HEK293 (cell line): ENCODE measurements around the gene PRKCG.

Source experiments
- PRDM4 ChIP-seq: fragments of 450-650 bp; formaldehyde crosslinking; IDR thresholded peaks from 2 replicates; pipeline ENCODE4 v1.5.1; 2017; ENCODE audit warnings: missing biosample characterization, missing genetic modification characterization
- SP2 ChIP-seq: fragments of 450-650 bp; formaldehyde crosslinking; IDR thresholded peaks from 2 replicates; pipeline ENCODE4 v1.5.1; 2016; ENCODE audit warnings: missing biosample characterization, missing genetic modification characterization
- ZEB2 ChIP-seq: fragments of 450-650 bp; formaldehyde crosslinking; IDR thresholded peaks from 2 replicates; pipeline ENCODE4 v1.5.1; 2016; ENCODE audit warnings: missing biosample characterization, missing genetic modification characterization
- ZFP3 ChIP-seq: fragments of 450-650 bp; formaldehyde crosslinking; IDR thresholded peaks from 2 replicates; pipeline ENCODE4 v1.5.1; 2016; ENCODE audit warnings: low read depth, missing biosample characterization, missing genetic modification characterization
- ZNF302 ChIP-seq: fragments of 450-650 bp; formaldehyde crosslinking; IDR thresholded peaks from 2 replicates; pipeline ENCODE4 v1.5.1; 2016; ENCODE audit warnings: missing biosample characterization, missing genetic modification characterization, low read depth
- ZNF311 ChIP-seq: fragments of 450-650 bp; formaldehyde crosslinking; IDR thresholded peaks from 2 replicates; pipeline ENCODE4 v1.5.1; 2017; ENCODE audit warnings: missing biosample characterization, missing genetic modification characterization, borderline replicate concordance
- ZNF585B ChIP-seq: fragments of 450-650 bp; formaldehyde crosslinking; IDR thresholded peaks from 2 replicates; pipeline ENCODE4 v1.5.1; 2016; ENCODE audit warnings: missing biosample characterization, missing genetic modification characterization
- ZNF654 ChIP-seq: fragments of 450-650 bp; formaldehyde crosslinking; IDR thresholded peaks from 2 replicates; pipeline ENCODE4 v1.5.1; 2016; ENCODE audit warnings: low read depth, missing biosample characterization, missing genetic modification characterization
- TF ChIP-seq, protein P1 (sequence below): fragments of 450-650 bp; formaldehyde crosslinking; IDR thresholded peaks from 2 replicates; pipeline ENCODE4 v1.5.1; 2016; ENCODE audit warnings: missing biosample characterization, missing genetic modification characterization
- TF ChIP-seq, protein P2 (sequence below): fragments of 450-650 bp; formaldehyde crosslinking; IDR thresholded peaks from 2 replicates; pipeline ENCODE4 v1.5.1; 2016; ENCODE audit warnings: missing biosample characterization, missing genetic modification characterization
- TF ChIP-seq, protein P3 (sequence below): fragments of 450-650 bp; formaldehyde crosslinking; IDR thresholded peaks from 2 replicates; pipeline ENCODE4 v1.5.1; 2016; ENCODE audit warnings: missing biosample characterization, missing genetic modification characterization
- TF ChIP-seq, protein P4 (sequence below): fragments of 450-650 bp; formaldehyde crosslinking; IDR thresholded peaks from 2 replicates; pipeline ENCODE4 v1.5.1; 2016; ENCODE audit warnings: missing biosample characterization, missing genetic modification characterization
- TF ChIP-seq, protein P5 (sequence below): fragments of 450-650 bp; formaldehyde crosslinking; IDR thresholded peaks from 2 replicates; pipeline ENCODE4 v1.5.1; 2016; ENCODE audit warnings: missing biosample characterization, missing genetic modification characterization

DNA sequence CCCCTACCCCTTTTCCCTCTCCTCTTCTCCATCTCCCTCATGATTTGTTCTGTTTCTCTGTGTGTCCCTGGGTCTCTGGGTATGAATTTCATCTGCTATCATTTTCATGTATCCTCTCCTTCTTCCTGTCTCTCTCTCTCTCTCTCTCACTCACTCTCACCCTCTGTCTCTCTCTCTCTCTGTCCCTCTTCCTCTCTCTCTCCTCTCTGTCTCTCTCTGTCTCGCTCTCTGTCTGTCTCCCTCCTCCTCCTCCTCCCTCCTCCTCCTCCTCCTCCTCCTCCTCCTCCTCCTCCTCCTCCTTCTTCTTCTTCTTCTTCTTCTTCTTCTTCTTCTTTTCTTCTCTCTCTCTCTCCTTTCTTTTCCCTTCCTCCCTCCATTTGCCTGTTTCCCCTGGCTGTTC lies 23.8 kb downstream of the PRKCG start:
- TF ChIP-seq PRDM4 (tag by site-specific recombination) (no peak), ZNF654 (tag by site-specific recombination) (no peak), ZFP3 (tag by site-specific recombination) (no peak), SP2 (tag by site-specific recombination) (no peak), ZNF311 (tag by site-specific recombination) (no peak), ZNF585B (no peak), ZNF302 (tag by site-specific recombination) (no peak), ZEB2 (no peak)
- TF ChIP-seq, protein P1, sequence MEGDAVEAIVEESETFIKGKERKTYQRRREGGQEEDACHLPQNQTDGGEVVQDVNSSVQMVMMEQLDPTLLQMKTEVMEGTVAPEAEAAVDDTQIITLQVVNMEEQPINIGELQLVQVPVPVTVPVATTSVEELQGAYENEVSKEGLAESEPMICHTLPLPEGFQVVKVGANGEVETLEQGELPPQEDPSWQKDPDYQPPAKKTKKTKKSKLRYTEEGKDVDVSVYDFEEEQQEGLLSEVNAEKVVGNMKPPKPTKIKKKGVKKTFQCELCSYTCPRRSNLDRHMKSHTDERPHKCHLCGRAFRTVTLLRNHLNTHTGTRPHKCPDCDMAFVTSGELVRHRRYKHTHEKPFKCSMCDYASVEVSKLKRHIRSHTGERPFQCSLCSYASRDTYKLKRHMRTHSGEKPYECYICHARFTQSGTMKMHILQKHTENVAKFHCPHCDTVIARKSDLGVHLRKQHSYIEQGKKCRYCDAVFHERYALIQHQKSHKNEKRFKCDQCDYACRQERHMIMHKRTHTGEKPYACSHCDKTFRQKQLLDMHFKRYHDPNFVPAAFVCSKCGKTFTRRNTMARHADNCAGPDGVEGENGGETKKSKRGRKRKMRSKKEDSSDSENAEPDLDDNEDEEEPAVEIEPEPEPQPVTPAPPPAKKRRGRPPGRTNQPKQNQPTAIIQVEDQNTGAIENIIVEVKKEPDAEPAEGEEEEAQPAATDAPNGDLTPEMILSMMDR (tag by site-specific recombination) = no peak
- TF ChIP-seq, protein P2, sequence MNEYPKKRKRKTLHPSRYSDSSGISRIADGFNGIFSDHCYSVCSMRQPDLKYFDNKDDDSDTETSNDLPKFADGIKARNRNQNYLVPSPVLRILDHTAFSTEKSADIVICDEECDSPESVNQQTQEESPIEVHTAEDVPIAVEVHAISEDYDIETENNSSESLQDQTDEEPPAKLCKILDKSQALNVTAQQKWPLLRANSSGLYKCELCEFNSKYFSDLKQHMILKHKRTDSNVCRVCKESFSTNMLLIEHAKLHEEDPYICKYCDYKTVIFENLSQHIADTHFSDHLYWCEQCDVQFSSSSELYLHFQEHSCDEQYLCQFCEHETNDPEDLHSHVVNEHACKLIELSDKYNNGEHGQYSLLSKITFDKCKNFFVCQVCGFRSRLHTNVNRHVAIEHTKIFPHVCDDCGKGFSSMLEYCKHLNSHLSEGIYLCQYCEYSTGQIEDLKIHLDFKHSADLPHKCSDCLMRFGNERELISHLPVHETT (tag by site-specific recombination) = no peak
- TF ChIP-seq, protein P3, sequence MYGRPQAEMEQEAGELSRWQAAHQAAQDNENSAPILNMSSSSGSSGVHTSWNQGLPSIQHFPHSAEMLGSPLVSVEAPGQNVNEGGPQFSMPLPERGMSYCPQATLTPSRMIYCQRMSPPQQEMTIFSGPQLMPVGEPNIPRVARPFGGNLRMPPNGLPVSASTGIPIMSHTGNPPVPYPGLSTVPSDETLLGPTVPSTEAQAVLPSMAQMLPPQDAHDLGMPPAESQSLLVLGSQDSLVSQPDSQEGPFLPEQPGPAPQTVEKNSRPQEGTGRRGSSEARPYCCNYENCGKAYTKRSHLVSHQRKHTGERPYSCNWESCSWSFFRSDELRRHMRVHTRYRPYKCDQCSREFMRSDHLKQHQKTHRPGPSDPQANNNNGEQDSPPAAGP (tag by site-specific recombination) = no peak
- TF ChIP-seq, protein P4, sequence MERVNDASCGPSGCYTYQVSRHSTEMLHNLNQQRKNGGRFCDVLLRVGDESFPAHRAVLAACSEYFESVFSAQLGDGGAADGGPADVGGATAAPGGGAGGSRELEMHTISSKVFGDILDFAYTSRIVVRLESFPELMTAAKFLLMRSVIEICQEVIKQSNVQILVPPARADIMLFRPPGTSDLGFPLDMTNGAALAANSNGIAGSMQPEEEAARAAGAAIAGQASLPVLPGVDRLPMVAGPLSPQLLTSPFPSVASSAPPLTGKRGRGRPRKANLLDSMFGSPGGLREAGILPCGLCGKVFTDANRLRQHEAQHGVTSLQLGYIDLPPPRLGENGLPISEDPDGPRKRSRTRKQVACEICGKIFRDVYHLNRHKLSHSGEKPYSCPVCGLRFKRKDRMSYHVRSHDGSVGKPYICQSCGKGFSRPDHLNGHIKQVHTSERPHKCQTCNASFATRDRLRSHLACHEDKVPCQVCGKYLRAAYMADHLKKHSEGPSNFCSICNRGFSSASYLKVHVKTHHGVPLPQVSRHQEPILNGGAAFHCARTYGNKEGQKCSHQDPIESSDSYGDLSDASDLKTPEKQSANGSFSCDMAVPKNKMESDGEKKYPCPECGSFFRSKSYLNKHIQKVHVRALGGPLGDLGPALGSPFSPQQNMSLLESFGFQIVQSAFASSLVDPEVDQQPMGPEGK = no peak
- TF ChIP-seq, protein P5, sequence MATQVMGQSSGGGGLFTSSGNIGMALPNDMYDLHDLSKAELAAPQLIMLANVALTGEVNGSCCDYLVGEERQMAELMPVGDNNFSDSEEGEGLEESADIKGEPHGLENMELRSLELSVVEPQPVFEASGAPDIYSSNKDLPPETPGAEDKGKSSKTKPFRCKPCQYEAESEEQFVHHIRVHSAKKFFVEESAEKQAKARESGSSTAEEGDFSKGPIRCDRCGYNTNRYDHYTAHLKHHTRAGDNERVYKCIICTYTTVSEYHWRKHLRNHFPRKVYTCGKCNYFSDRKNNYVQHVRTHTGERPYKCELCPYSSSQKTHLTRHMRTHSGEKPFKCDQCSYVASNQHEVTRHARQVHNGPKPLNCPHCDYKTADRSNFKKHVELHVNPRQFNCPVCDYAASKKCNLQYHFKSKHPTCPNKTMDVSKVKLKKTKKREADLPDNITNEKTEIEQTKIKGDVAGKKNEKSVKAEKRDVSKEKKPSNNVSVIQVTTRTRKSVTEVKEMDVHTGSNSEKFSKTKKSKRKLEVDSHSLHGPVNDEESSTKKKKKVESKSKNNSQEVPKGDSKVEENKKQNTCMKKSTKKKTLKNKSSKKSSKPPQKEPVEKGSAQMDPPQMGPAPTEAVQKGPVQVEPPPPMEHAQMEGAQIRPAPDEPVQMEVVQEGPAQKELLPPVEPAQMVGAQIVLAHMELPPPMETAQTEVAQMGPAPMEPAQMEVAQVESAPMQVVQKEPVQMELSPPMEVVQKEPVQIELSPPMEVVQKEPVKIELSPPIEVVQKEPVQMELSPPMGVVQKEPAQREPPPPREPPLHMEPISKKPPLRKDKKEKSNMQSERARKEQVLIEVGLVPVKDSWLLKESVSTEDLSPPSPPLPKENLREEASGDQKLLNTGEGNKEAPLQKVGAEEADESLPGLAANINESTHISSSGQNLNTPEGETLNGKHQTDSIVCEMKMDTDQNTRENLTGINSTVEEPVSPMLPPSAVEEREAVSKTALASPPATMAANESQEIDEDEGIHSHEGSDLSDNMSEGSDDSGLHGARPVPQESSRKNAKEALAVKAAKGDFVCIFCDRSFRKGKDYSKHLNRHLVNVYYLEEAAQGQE (tag by site-specific recombination) = no peak
